K562 (cell line): Measurements from ENCODE around the gene C2orf69. TPM values are rescaled to one million over a fixed set of nuclear protein-coding genes. Genes with fewer than 3 reads are reported as not detected.

ENCODE experiments used
- C11orf30 ChIP-seq: fragments of 450-650 bp; IDR thresholded peaks from 2 replicates; pipeline ENCODE4 v1.6.1; 2016; ENCODE audit warnings: low read depth, mild to moderate bottlenecking
- E2F4 ChIP-seq: sonication (generic); formaldehyde crosslinking; IDR thresholded peaks from 2 replicates; pipeline ENCODE4 v1.8.0; 2022; ENCODE audit warnings: mild to moderate bottlenecking, low read depth, missing genetic modification reagents
- E2F8 ChIP-seq: fragments of 450-650 bp; IDR thresholded peaks from 2 replicates; pipeline ENCODE4 v1.7.1; 2018; ENCODE audit warnings: mild to moderate bottlenecking, low read depth; ENCODE audit not compliant: partially characterized antibody
- EHMT2 ChIP-seq: fragments of 450-650 bp; IDR thresholded peaks from 2 replicates; pipeline ENCODE4 v1.6.1; 2018; ENCODE audit warnings: antibody characterized with exemption
- GABPA ChIP-seq: fragments of 200-800 bp; sonication (Bioruptor generic); conservative IDR thresholded peaks from 2 replicates; pipeline ENCODE4 v1.6.1; 2016; ENCODE audit warnings: low read depth, missing genetic modification characterization, missing compliant biosample characterization
- NR0B1 ChIP-seq: fragments of 450-650 bp; IDR thresholded peaks from one replicate; pipeline ENCODE4 v1.6.1; 2018; ENCODE audit warnings: mild to moderate bottlenecking, moderate library complexity; ENCODE audit not compliant: partially characterized antibody
- PBX2 ChIP-seq, 2 experiments: IDR thresholded peaks in 1 of 2; conservative IDR thresholded peaks in 1 of 2; 2 replicates each; pipeline ENCODE4 v1.6.1; 2016; ENCODE audit warnings: low read depth in 2 of 2, mild to moderate bottlenecking in 1 of 2, missing compliant biosample characterization in 1 of 2, missing genetic modification characterization in 1 of 2, moderate library complexity in 1 of 2
- PCBP1 ChIP-seq: fragments of 200-400 bp; formaldehyde crosslinking; IDR thresholded peaks from 2 replicates; pipeline ENCODE4 v1.6.1; 2018; ENCODE audit warnings: mild to moderate bottlenecking, low read depth, low read length; ENCODE audit not compliant: poor library complexity, severe bottlenecking
- RBM14 ChIP-seq: fragments of 200-400 bp; formaldehyde crosslinking; IDR thresholded peaks from 2 replicates; pipeline ENCODE4 v1.6.1; 2018; ENCODE audit warnings: low read depth, mild to moderate bottlenecking, low read length, moderate library complexity, borderline replicate concordance; ENCODE audit not compliant: insufficient read depth
- SMARCE1 ChIP-seq: fragments of 450-650 bp; IDR thresholded peaks from 2 replicates; pipeline ENCODE4 v1.7.1; 2016; ENCODE audit warnings: mild to moderate bottlenecking
- SNAPC5 ChIP-seq: fragments of 250-450 bp; sonication (Bioruptor Pico); IDR thresholded peaks from 2 replicates; pipeline ENCODE4 v1.8.0; 2021; ENCODE audit warnings: moderate library complexity, mild to moderate bottlenecking, inconsistent platforms
- TOE1 ChIP-seq, 2 experiments: fragments of 450-650 bp in 1 of 2; sonication (generic) in 1 of 2; formaldehyde crosslinking in 1 of 2; IDR thresholded peaks; 2 replicates each; pipeline versions ENCODE4 v1.7.1 to v1.8.0; 2016 to 2022; ENCODE audit warnings: borderline replicate concordance in 2 of 2, mild to moderate bottlenecking in 2 of 2, antibody characterized with exemption in 1 of 2, inconsistent platforms in 1 of 2, low read depth in 1 of 2, missing genetic modification reagents in 1 of 2, moderate library complexity in 1 of 2
- XRCC5 ChIP-seq: fragments of 200-400 bp; formaldehyde crosslinking; IDR thresholded peaks from 2 replicates; pipeline ENCODE4 v1.6.1; 2017; ENCODE audit warnings: low read depth, mild to moderate bottlenecking, low read length
- ZFP30 ChIP-seq: fragments of 250-450 bp; sonication (Bioruptor Pico); IDR thresholded peaks from 2 replicates; pipeline ENCODE4 v1.8.0; 2022; ENCODE audit warnings: moderate library complexity, mild to moderate bottlenecking, inconsistent platforms, borderline replicate concordance
- ZNF586 ChIP-seq: fragments of 450-650 bp; formaldehyde crosslinking; conservative IDR thresholded peaks from 2 replicates; pipeline ENCODE4 v1.4.0; 2020; ENCODE audit warnings: mild to moderate bottlenecking, moderate library complexity
- ZNF764 ChIP-seq: fragments of 250-450 bp; sonication (Bioruptor Pico); IDR thresholded peaks from 2 replicates; pipeline ENCODE4 v1.4.0; 2020; ENCODE audit warnings: low read depth, mild to moderate bottlenecking, moderate library complexity
- polyA plus RNA-seq, 8 experiments: library from polyadenylated mRNA; depleted of rRNA in 4 of 8; stranded (reverse) in 5 of 8; unstranded in 3 of 8; fragments of >200 nt; fragmentation: Nextera tagmentation in 2 of 8; fragmentation: Illumina TruSeq in 1 of 8; extraction: Ambion mirVana in 2 of 8; extraction: Trizol in 1 of 8; gene quantifications; 2 replicates each; pipeline versions ENCODE4 v1.2.1 to v1.2.3, GENCODE V29; 2011 to 2014; ENCODE audit warnings: inconsistent platforms in 1 of 8, missing spikeins in 1 of 8
- total RNA-seq, 7 experiments: library from RNA; depleted of rRNA in 6 of 7; stranded (reverse); fragments of >200 nt in 6 of 7; fragmentation: Illumina TruSeq in 2 of 7; extraction: Trizol in 2 of 7; gene quantifications; 2 replicates each; pipeline versions ENCODE4 v1.2.1 to v1.2.3, GENCODE V29; 2011 to 2021; ENCODE audit warnings: low replicate concordance in 1 of 7

The C2orf69 gene
- total and polyA plus RNA-seq, 9 of the 15 experiments (the other 6 are each of a cell fraction or from before 2014, with no cell fraction given), result 3.4 to 9.8 (median 5.7) TPM

GRCh38 chr2:199955339-199956061, 44.4 kb downstream of the C2orf69 start, which contains the start of the genes MAIP1 and TYW5 (continued):
- no peak for TF ChIP-seq XRCC5
- TF ChIP-seq SMARCE1, result no peak
- TF ChIP-seq RBM14, result no peak
- peak; percentile 95 for TF ChIP-seq GABPA (tag)
- no peak for TF ChIP-seq EHMT2
- no peak for TF ChIP-seq ZFP30 (CRISPR knock-in tag)
- TF ChIP-seq TOE1 (IDR thresholded peaks at IDR 0.05; ENCODE audit: borderline replicate concordance), result peak; percentile 96
- no peak for TF ChIP-seq TOE1 (CRISPR knock-in tag; IDR thresholded peaks at IDR 0.05; ENCODE audit: borderline replicate concordance, low read depth)
- TF ChIP-seq NR0B1, result no peak
- peak; percentile 100 for TF ChIP-seq C11orf30
- no peak for TF ChIP-seq PBX2 (CRISPR knock-in tag; IDR thresholded peaks at IDR 0.05; ENCODE audit: low read depth)
- no peak for TF ChIP-seq PBX2 (tag; conservative IDR thresholded peaks at IDR 0.05; ENCODE audit: low read depth)
- TF ChIP-seq ZNF764 (CRISPR knock-in tag), result no peak
- TF ChIP-seq E2F8, result peak; percentile 81
- no peak for TF ChIP-seq ZNF586 (CRISPR knock-in tag)
- TF ChIP-seq SNAPC5 (CRISPR knock-in tag), result no peak
- TF ChIP-seq PCBP1, result peak; percentile 84
- TF ChIP-seq E2F4 (CRISPR knock-in tag), result no peak
